ENCODE data around the gene ROBO3.

Gene ROBO3

GRCh38 chr11:124865181-124865901, at the start of gene ROBO3:
Gene ROBO3, plus strand, starts transcription at chr11:124865432. Its CDS starts 146 bp downstream, at chr11:124865578.
- DNase-seq (ENCODE audit: low read depth in 2 of 2) = no peak

GRCh38 chr11:124817036-124817435, 48.2 kb upstream of the ROBO3 start:
- no peak for DNase-seq (ENCODE audit: low read depth in 2 of 2)

GRCh38 chr11:124821995-124822730, 43.1 kb upstream of the ROBO3 start:
- DNase-seq (ENCODE audit: low read depth in 2 of 2) = no peak

- DNase-seq (ENCODE audit: low read depth in 2 of 2) = no peak
Measured at GRCh38 chr11:124823512-124824376, 41.5 kb upstream of the ROBO3 start.

GRCh38 chr11:124825876-124826275, 39.4 kb upstream of the ROBO3 start:
- no peak for DNase-seq (ENCODE audit: low read depth in 2 of 2)

- no peak for DNase-seq (ENCODE audit: low read depth in 2 of 2)
Measured at GRCh38 chr11:124829986-124830385, 35.2 kb upstream of the ROBO3 start.

GRCh38 chr11:124830749-124831148, 34.5 kb upstream of the ROBO3 start:
- DNase-seq (ENCODE audit: low read depth in 2 of 2) = no peak

GRCh38 chr11:124831897-124832296, 33.3 kb upstream of the ROBO3 start:
- no peak for DNase-seq (ENCODE audit: low read depth in 2 of 2)

- no peak for DNase-seq (ENCODE audit: low read depth in 2 of 2)
Measured at GRCh38 chr11:124832571-124832970, 32.7 kb upstream of the ROBO3 start.

GRCh38 chr11:124834526-124835180, 30.6 kb upstream of the ROBO3 start:
- no peak for DNase-seq (ENCODE audit: low read depth in 2 of 2)

- DNase-seq (ENCODE audit: low read depth in 2 of 2) = no peak
Measured at GRCh38 chr11:124835918-124836317, 29.3 kb upstream of the ROBO3 start.

- DNase-seq (ENCODE audit: low read depth in 2 of 2) = no peak
Measured at GRCh38 chr11:124837491-124837856, 27.8 kb upstream of the ROBO3 start.

GRCh38 chr11:124838805-124839127, 26.5 kb upstream of the ROBO3 start:
- DNase-seq (ENCODE audit: low read depth in 2 of 2) = no peak

GRCh38 chr11:124839128-124839971, 25.9 kb upstream of the ROBO3 start:
- no peak for DNase-seq (ENCODE audit: low read depth in 2 of 2)

GRCh38 chr11:124839972-124840621, 25.1 kb upstream of the ROBO3 start:
- DNase-seq (ENCODE audit: low read depth in 2 of 2) = no peak

- DNase-seq (ENCODE audit: low read depth in 2 of 2) = no peak
Measured at GRCh38 chr11:124840666-124841065, 24.6 kb upstream of the ROBO3 start.

- no peak for DNase-seq (ENCODE audit: low read depth in 2 of 2)
Measured at GRCh38 chr11:124841201-124841600, 24.0 kb upstream of the ROBO3 start.

GRCh38 chr11:124841840-124842239, 23.4 kb upstream of the ROBO3 start:
- DNase-seq (ENCODE audit: low read depth in 2 of 2) = no peak

GRCh38 chr11:124842305-124842704, 22.9 kb upstream of the ROBO3 start:
- no peak for DNase-seq (ENCODE audit: low read depth in 2 of 2)

GRCh38 chr11:124843616-124843910, 21.7 kb upstream of the ROBO3 start:
- DNase-seq (ENCODE audit: low read depth in 2 of 2) = no peak

GRCh38 chr11:124844664-124845079, 20.6 kb upstream of the ROBO3 start:
- DNase-seq (ENCODE audit: low read depth in 2 of 2) = no peak
